Measurements from ENCODE around the gene SLC25A30. TPM values are rescaled to one million over a fixed set of nuclear protein-coding genes. Genes with fewer than 3 reads are reported as not detected.
"Not testable (repeated sequence)": the region's sequence is repeated elsewhere in the genome, so short reads cannot be mapped to it uniquely, and the experiment has no call there.

SLC25A30 gene
- total and polyA plus RNA-seq, 2 of the 13 experiments (the other 11 are each of a cell fraction or from before 2014, with no cell fraction given), result 19.6 to 22.5 TPM

DNA sequence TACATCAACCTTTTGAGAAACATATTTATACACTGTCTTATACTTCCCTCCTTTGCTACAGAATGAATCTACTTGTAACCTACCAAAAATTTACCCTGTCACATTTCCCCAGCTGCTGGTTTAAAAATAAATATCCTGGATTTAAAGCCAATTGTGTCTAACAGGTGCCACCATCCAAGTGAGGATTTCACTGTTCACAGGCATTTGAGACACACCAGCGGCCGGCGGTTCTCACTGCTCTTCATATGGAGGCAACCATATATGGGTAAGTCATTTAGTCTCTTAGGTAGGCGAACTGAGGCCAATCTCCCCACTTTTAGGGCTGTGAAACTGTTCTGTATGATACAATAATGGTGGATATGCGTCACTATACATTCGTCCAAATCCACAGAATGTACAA lies 26.2 kb downstream of the SLC25A30 start:
- Histone ChIP-seq H3K4me1 (ENCODE audit: insufficient read depth, low read length) (peaks cover 5% of the 10 kb centered on the region; the same call in 1 of the 2 replicates), H3K27me3 (ENCODE audit: control insufficient read depth in 1 of 2, insufficient read depth in 2 of 2, low read length in 2 of 2) (no peaks in the 10 kb centered on the region), H3K9me3 (ENCODE audit: low read length) (no peaks in the 10 kb centered on the region), H3K4me2 (ENCODE audit: low read depth, low read length) (no peak overlapping the region), H4K20me1 (ENCODE audit: insufficient read depth, low read length) (no peaks in the 10 kb centered on the region), H3K27ac (ENCODE audit: extremely low read length, insufficient read depth, low read length) (no peak overlapping the region), H3K4me3 (replicated peaks in 1 of 3; ENCODE audit: insufficient read depth in 1 of 3, low read depth in 2 of 3, low read length in 3 of 3) (no peak overlapping the region), H3K79me2 (ENCODE audit: insufficient read depth, low read length) (no peaks in the 10 kb centered on the region), H3K36me3 (replicated peaks in 1 of 2; ENCODE audit: control insufficient read depth in 1 of 2, insufficient read depth in 2 of 2, low read length in 2 of 2) (peaks cover 12 to 27% of the 10 kb centered on the region in 2 experiments), H3K9ac (ENCODE audit: insufficient read depth, low read depth, low read length) (no peak overlapping the region), H2AFZ (ENCODE audit: low read length) (no peak overlapping the region)
- no peak for ATAC-seq
- BruUV-seq (replicated peaks), result no TSS peak
- DNase-seq (ENCODE audit: low spot score), result no peak
- in situ Hi-C loops (cut with HindIII; ENCODE audit: extremely low pct_ligation_motif_present, low pct_unique_long_range_greater_than_20kb) (no loop called here), intact Hi-C loops (cut with micrococcal nuclease; ENCODE audit: unreplicated experiment) (loop anchor here (5.0 kb wide), 2 partner anchors 65 to 100 kb away; no protein-coding TSS in a partner anchor)
- 97% methylated on average over 6 of the region's 6 CpGs for WGBS (ENCODE audit: low lambda C conversion rate)
- no peak for FAIRE-seq
- ChIA-PET CTCF (ENCODE audit: low intra/inter-chr PET ratio, low total read pairs) (no interaction called here), POLR2A (no interaction called here)
- no peak for TF ChIP-seq ZNF780A (CRISPR knock-in tag; IDR thresholded peaks at IDR 0.05)
- TF ChIP-seq, protein P1, sequence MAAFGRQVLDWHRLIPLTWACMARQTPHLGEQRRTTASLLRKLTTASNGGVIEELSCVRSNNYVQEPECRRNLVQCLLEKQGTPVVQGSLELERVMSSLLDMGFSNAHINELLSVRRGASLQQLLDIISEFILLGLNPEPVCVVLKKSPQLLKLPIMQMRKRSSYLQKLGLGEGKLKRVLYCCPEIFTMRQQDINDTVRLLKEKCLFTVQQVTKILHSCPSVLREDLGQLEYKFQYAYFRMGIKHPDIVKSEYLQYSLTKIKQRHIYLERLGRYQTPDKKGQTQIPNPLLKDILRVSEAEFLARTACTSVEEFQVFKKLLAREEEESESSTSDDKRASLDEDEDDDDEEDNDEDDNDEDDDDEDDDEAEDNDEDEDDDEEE (CRISPR knock-in tag; IDR thresholded peaks at IDR 0.05), result no peak
- peak in 1 of 2 experiments; percentile 23; a peak in 1 of 4 replicates for TF ChIP-seq POLR2A (IDR thresholded peaks at IDR 0.05; ENCODE audit: insufficient read depth in 1 of 2, low read depth in 2 of 2, low read length in 2 of 2)
- TF ChIP-seq NFIC (IDR thresholded peaks at IDR 0.05; ENCODE audit: low read length), result no peak

- CTCF ChIA-PET (ENCODE audit: low intra/inter-chr PET ratio, low total read pairs); ATAC-seq; H3K79me2 ChIP-seq (ENCODE audit: insufficient read depth, low read length); H3K9me3 ChIP-seq (ENCODE audit: low read length); DNase-seq (ENCODE audit: low spot score); in situ Hi-C loops (cut with HindIII; ENCODE audit: extremely low pct_ligation_motif_present, low pct_unique_long_range_greater_than_20kb); H3K4me3 ChIP-seq (replicated peaks in 1 of 3; ENCODE audit: insufficient read depth in 1 of 3, low read depth in 2 of 3, low read length in 3 of 3); H3K9ac ChIP-seq (ENCODE audit: insufficient read depth, low read depth, low read length); H3K27ac ChIP-seq (ENCODE audit: extremely low read length, insufficient read depth, low read length); H4K20me1 ChIP-seq (ENCODE audit: insufficient read depth, low read length); POLR2A ChIA-PET; H2AFZ ChIP-seq (ENCODE audit: low read length); FAIRE-seq; H3K27me3 ChIP-seq (ENCODE audit: control insufficient read depth in 1 of 2, insufficient read depth in 2 of 2, low read length in 2 of 2); H3K4me2 ChIP-seq (ENCODE audit: low read depth, low read length); BruUV-seq (replicated peaks): not testable (repeated sequence)
- TF ChIP-seq AGO2 (optimal IDR thresholded peaks at IDR 0.05; ENCODE audit: low read depth, low read length), result peak; percentile 62
- intact Hi-C loops (cut with micrococcal nuclease; ENCODE audit: unreplicated experiment), result loop anchor here (5.0 kb wide), 2 partner anchors 64 to 101 kb away; no protein-coding TSS in a partner anchor
- WGBS (ENCODE audit: low lambda C conversion rate), result 97% methylated on average over 37 of the region's 37 CpGs
- peaks cover 8 to 19% of the 10 kb centered on the region in 2 experiments for H3K36me3 ChIP-seq (replicated peaks in 1 of 2; ENCODE audit: control insufficient read depth in 1 of 2, insufficient read depth in 2 of 2, low read length in 2 of 2)
- peaks cover 12% of the 10 kb centered on the region for H3K4me1 ChIP-seq (ENCODE audit: insufficient read depth, low read length)
Measured at GRCh38 chr13:45391128-45391527, 27.0 kb downstream of the SLC25A30 start.

DNA sequence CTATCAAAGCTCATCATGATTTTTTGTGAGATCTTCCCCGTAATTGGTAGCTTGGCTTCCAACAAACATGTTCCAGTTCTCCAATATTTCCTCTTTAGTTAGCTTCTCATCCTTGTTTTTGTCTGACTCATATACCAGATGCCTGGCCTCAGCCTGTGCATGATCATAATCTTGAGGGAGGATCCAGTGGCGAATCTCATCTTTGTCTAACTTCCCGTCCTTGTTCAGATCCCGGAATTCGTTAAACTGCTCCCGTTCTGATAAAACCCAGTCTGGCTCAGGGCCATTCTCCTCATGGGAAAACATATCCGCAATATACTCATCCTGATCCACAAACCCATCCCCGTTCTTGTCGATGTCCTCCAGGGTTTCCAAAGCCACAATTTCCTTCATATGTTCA lies 27.8 kb downstream of the SLC25A30 start:
- H4K20me1 ChIP-seq (ENCODE audit: insufficient read depth, low read length); H3K4me2 ChIP-seq (ENCODE audit: low read depth, low read length); H3K27ac ChIP-seq (ENCODE audit: extremely low read length, insufficient read depth, low read length); in situ Hi-C loops (cut with HindIII; ENCODE audit: extremely low pct_ligation_motif_present, low pct_unique_long_range_greater_than_20kb); POLR2A ChIA-PET; CTCF ChIA-PET (ENCODE audit: low intra/inter-chr PET ratio, low total read pairs); BruUV-seq (replicated peaks); H3K79me2 ChIP-seq (ENCODE audit: insufficient read depth, low read length); H3K4me3 ChIP-seq (replicated peaks in 1 of 3; ENCODE audit: insufficient read depth in 1 of 3, low read depth in 2 of 3, low read length in 3 of 3); H2AFZ ChIP-seq (ENCODE audit: low read length); DNase-seq (ENCODE audit: low spot score); H3K9me3 ChIP-seq (ENCODE audit: low read length); H3K27me3 ChIP-seq (ENCODE audit: control insufficient read depth in 1 of 2, insufficient read depth in 2 of 2, low read length in 2 of 2); ATAC-seq; FAIRE-seq; H3K9ac ChIP-seq (ENCODE audit: insufficient read depth, low read depth, low read length): not testable (repeated sequence)
- H3K36me3 ChIP-seq (replicated peaks in 1 of 2; ENCODE audit: control insufficient read depth in 1 of 2, insufficient read depth in 2 of 2, low read length in 2 of 2), result peaks cover 2 to 13% of the 10 kb centered on the region in 2 experiments; a peak in 3 of 5 replicates
- peaks cover 20% of the 10 kb centered on the region for H3K4me1 ChIP-seq (ENCODE audit: insufficient read depth, low read length)
- WGBS (ENCODE audit: low lambda C conversion rate), result 97% methylated on average over 9 of the region's 9 CpGs
- intact Hi-C loops (cut with micrococcal nuclease; ENCODE audit: unreplicated experiment), result loop anchor here (5.0 kb wide), 2 partner anchors 63 to 102 kb away; no protein-coding TSS in a partner anchor

All from HepG2 (cell line).